Measurements from ENCODE around the gene PAMR1. TPM values are rescaled to one million over a fixed set of nuclear protein-coding genes. Genes with fewer than 3 reads are reported as not detected.

PAMR1 gene
- total and polyA plus RNA-seq, 9 donors: 0.25 to 25.8 (median 3.6) TPM

- H3K27ac ChIP-seq: no peak overlapping the region
- no peak for DNase-seq
- H3K4me3 ChIP-seq: no peak overlapping the region
- 91 to 100% (median 97%) methylated on average over 1 of the region's 1 CpG for WGBS, 3 donors
- H3K9me3 ChIP-seq: no peaks in the 10 kb centered on the region
- TF ChIP-seq EP300 (IDR thresholded peaks at IDR 0.05): no peak
- no peak for TF ChIP-seq CTCF (IDR thresholded peaks at IDR 0.05)
- TF ChIP-seq POLR2A (IDR thresholded peaks at IDR 0.05): no peak
- no peaks in the 10 kb centered on the region for H3K36me3 ChIP-seq
- no peaks in the 10 kb centered on the region for H3K27me3 ChIP-seq
- intact Hi-C loops (cut with DNase I): no loop called here
- no peaks in the 10 kb centered on the region for H3K4me1 ChIP-seq (ENCODE audit: insufficient read depth)
Observed at GRCh38 chr11:35459489-35459888, 65.9 kb downstream of the PAMR1 start.

DNA sequence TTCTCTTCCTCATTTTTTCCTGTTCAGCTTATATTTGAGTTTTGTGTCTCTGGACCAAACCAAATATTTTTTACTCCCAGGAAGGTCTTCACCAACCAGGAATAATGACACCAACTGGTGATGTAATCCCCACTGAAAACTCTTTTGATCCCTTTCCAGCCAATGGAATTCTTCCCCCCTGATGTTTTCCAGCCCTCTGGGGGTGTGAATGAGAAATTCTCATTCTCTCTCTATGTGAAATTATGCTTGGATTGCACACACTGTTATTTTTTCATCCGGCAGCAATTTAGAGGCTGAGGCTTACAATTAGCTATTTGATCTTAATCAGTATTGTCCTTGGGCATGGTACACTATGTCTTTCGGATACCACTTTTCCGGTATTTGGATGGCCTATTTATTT lies 66.6 kb downstream of the PAMR1 start:
- Histone ChIP-seq H3K27me3 (no peaks in the 10 kb centered on the region), H3K36me3 (no peaks in the 10 kb centered on the region), H3K9me3 (no peaks in the 10 kb centered on the region), H3K27ac (no peak overlapping the region), H3K4me3 (no peak overlapping the region), H3K4me1 (ENCODE audit: insufficient read depth) (no peaks in the 10 kb centered on the region)
- intact Hi-C loops (cut with DNase I): no loop called here
- TF ChIP-seq POLR2A (IDR thresholded peaks at IDR 0.05) (no peak), EP300 (IDR thresholded peaks at IDR 0.05) (no peak), CTCF (IDR thresholded peaks at IDR 0.05) (no peak)
- 50 to 54% (median 53%) methylated on average over 3 of the region's 3 CpGs for WGBS, 3 donors
- no peak for DNase-seq

- no peaks in the 10 kb centered on the region for H3K9me3 ChIP-seq
- H3K36me3 ChIP-seq: no peaks in the 10 kb centered on the region
- no peak overlapping the region for H3K4me3 ChIP-seq
- H3K27ac ChIP-seq: no peak overlapping the region
- WGBS, 3 donors: 50 to 67% (median 65%) methylated on average over 1 of the region's 1 CpG
- no peaks in the 10 kb centered on the region for H3K27me3 ChIP-seq
- intact Hi-C loops (cut with DNase I): no loop called here
- TF ChIP-seq CTCF (IDR thresholded peaks at IDR 0.05) (no peak), EP300 (IDR thresholded peaks at IDR 0.05) (no peak), POLR2A (IDR thresholded peaks at IDR 0.05) (no peak)
- H3K4me1 ChIP-seq (ENCODE audit: insufficient read depth): no peaks in the 10 kb centered on the region
- DNase-seq: no peak
Observed at GRCh38 chr11:35454362-35454761, 71.1 kb downstream of the PAMR1 start.

DNA sequence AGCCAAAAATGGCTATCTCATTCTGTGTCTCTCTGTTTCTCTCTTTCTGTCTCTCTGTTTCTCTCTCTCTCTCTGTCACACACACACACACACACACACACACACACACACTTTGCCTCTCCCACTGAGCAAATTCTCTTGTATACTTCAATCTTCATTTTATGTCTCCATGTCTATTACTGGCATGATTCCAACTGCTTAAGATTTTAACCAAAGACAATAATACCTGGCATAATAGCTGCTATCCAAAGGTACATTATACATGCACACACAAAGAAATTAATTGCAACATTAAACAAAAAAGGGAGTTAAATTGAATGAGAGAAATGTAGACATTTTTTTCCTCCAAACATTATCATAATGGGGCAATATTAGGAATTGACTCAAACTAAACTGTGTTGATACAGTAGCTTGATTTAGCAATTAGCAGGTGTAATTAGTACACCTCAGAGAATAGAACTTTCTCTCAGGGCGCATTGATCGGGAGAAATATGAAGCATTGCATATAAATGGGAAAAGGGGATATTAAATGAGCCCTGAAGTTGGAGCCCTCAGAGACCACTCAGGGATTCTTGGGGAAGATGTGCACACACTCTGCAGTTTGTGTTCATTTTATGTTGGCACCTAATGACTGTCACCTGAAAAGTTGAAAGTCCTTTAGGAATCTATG lies 88.7 kb downstream of the PAMR1 start:
- TF ChIP-seq POLR2A (IDR thresholded peaks at IDR 0.05) (no peak), EP300 (IDR thresholded peaks at IDR 0.05) (no peak), CTCF (IDR thresholded peaks at IDR 0.05) (no peak)
- no peaks in the 10 kb centered on the region for H3K4me1 ChIP-seq (ENCODE audit: insufficient read depth)
- H3K27ac ChIP-seq: no peak overlapping the region
- intact Hi-C loops (cut with DNase I): no loop called here
- no peaks in the 10 kb centered on the region for H3K9me3 ChIP-seq
- WGBS, 3 donors: 93 to 98% (median 95%) methylated on average over 2 of the region's 2 CpGs
- no peak overlapping the region for H3K4me3 ChIP-seq
- no peaks in the 10 kb centered on the region for H3K36me3 ChIP-seq
- no peak for DNase-seq
- H3K27me3 ChIP-seq: no peaks in the 10 kb centered on the region

Data from ovary (tissue), 9 donors.